CD14-positive monocyte (primary cell): ENCODE measurements around the gene RAET1E. TPM values are rescaled to one million over a fixed set of nuclear protein-coding genes. Genes with fewer than 3 reads are reported as not detected.

Experiments used
- DNase-seq, 3 donors: peaks; one replicate each; pipeline ENCODE4 v3.0.0-alpha.2; 2011 to 2022
- H2AFZ ChIP-seq: 2 replicates; pipeline ENCODE4 v1.6.0; 2012; ENCODE audit warnings: mild to moderate bottlenecking, low read depth, low read length, inconsistent platforms; ENCODE audit not compliant: insufficient read depth, poor library complexity, severe bottlenecking
- H3K27ac ChIP-seq, 2 donors: 1 replicate in 1 of 2; 2 replicates in 1 of 2; pipeline ENCODE4 v1.5.1; 2012 to 2013; ENCODE audit warnings: low read length in 2 of 2, control low read depth in 1 of 2, inconsistent platforms in 1 of 2, low read depth in 1 of 2, mild to moderate bottlenecking in 1 of 2
- H3K27me3 ChIP-seq, 2 donors: one replicate each; pipeline versions ENCODE4 v1.6.0 to v1.6.1; 2011 to 2013; ENCODE audit warnings: low read length in 2 of 2; ENCODE audit not compliant: control insufficient read depth in 2 of 2, insufficient read depth in 2 of 2
- H3K36me3 ChIP-seq, 2 donors: replicated peaks in 1 of 2; 1 replicate in 1 of 2; 2 replicates in 1 of 2; pipeline versions ENCODE4 v1.5.1 to v1.6.1; 2012 to 2013; ENCODE audit warnings: low read length in 2 of 2, control low read depth in 1 of 2, inconsistent platforms in 1 of 2, mild to moderate bottlenecking in 1 of 2; ENCODE audit not compliant: insufficient read depth in 2 of 2, control insufficient read depth in 1 of 2
- H3K4me1 ChIP-seq, 2 donors: 1 replicate in 1 of 2; 2 replicates in 1 of 2; pipeline versions ENCODE4 v1.5.1 to v1.6.1; 2012 to 2013; ENCODE audit warnings: low read length in 2 of 2, control low read depth in 1 of 2, inconsistent platforms in 1 of 2, mild to moderate bottlenecking in 1 of 2, moderate library complexity in 1 of 2; ENCODE audit not compliant: insufficient read depth in 2 of 2, control insufficient read depth in 1 of 2
- H3K4me2 ChIP-seq: replicated peaks from 2 replicates; pipeline ENCODE3; 2012; ENCODE audit warnings: low read length, moderate library complexity, mild to moderate bottlenecking; ENCODE audit not compliant: poor library complexity, severe bottlenecking; ENCODE audit errors: extremely low read depth
- H3K4me3 ChIP-seq, 3 experiments: fragments of 200-600 bp in 1 of 3; sonication (generic) in 1 of 3; replicated peaks in 1 of 3; 1 replicate in 2 of 3; 2 replicates in 1 of 3; pipeline ENCODE4 v1.5.1; 2011 to 2013; ENCODE audit warnings: low read length in 3 of 3, mild to moderate bottlenecking in 3 of 3, control low read depth in 2 of 3, low read depth in 2 of 3, inconsistent platforms in 1 of 3, moderate library complexity in 1 of 3
- H3K79me2 ChIP-seq: 2 replicates; pipeline ENCODE4 v1.6.0; 2012; ENCODE audit warnings: mild to moderate bottlenecking, control low read depth, inconsistent platforms, low read length, moderate library complexity; ENCODE audit not compliant: insufficient read depth
- H3K9ac ChIP-seq: 2 replicates; pipeline ENCODE4 v1.6.0; 2017; ENCODE audit warnings: low read length, mild to moderate bottlenecking; ENCODE audit not compliant: insufficient read depth, poor library complexity, severe bottlenecking
- H3K9me3 ChIP-seq, 2 donors: replicated peaks in 1 of 2; 1 replicate in 1 of 2; 2 replicates in 1 of 2; pipeline versions ENCODE4 v1.5.1 to v1.6.1; 2012 to 2013; ENCODE audit warnings: low read length in 2 of 2, control low read depth in 1 of 2; ENCODE audit not compliant: control insufficient read depth in 1 of 2, insufficient read depth in 1 of 2
- H4K20me1 ChIP-seq: 2 replicates; pipeline ENCODE4 v1.6.0; 2012; ENCODE audit warnings: mild to moderate bottlenecking, low read length, control low read depth, moderate library complexity; ENCODE audit not compliant: insufficient read depth
- H3K27ac Mint-ChIP-seq, 7 donors: one replicate each; pipeline ENCODE4 v1.8.0; 2020; ENCODE audit warnings: mild to moderate bottlenecking in 7 of 7, mixed read lengths in 7 of 7, moderate library complexity in 6 of 7, inconsistent platforms in 2 of 7
- H3K27me3 Mint-ChIP-seq, 3 donors: one replicate each; pipeline ENCODE4 v1.8.0; 2021 to 2022; ENCODE audit warnings: low read depth in 3 of 3, mild to moderate bottlenecking in 3 of 3, mixed read lengths in 3 of 3, moderate library complexity in 3 of 3, inconsistent platforms in 1 of 3
- H3K36me3 Mint-ChIP-seq, 2 donors: one replicate each; pipeline ENCODE4 v1.8.0; 2020; ENCODE audit warnings: mixed read lengths in 2 of 2, inconsistent platforms in 1 of 2, mild to moderate bottlenecking in 1 of 2
- H3K4me1 Mint-ChIP-seq: one replicate; pipeline ENCODE4 v1.8.0; 2020; ENCODE audit warnings: mild to moderate bottlenecking, mixed read lengths
- H3K4me3 Mint-ChIP-seq, 2 donors: one replicate each; pipeline ENCODE4 v1.8.0; 2020; ENCODE audit warnings: mild to moderate bottlenecking in 2 of 2, mixed read lengths in 2 of 2, moderate library complexity in 1 of 2
- H3K9me3 Mint-ChIP-seq, 7 donors: one replicate each; pipeline ENCODE4 v1.8.0; 2020 to 2022; ENCODE audit warnings: mixed read lengths in 7 of 7, mild to moderate bottlenecking in 6 of 7, moderate library complexity in 6 of 7, inconsistent platforms in 2 of 7
- WGBS: methylation state at CpG from one replicate; pipeline ENCODE4 v1.1.5; 2013; ENCODE audit warnings: missing lambda C conversion rate; ENCODE audit not compliant: insufficient coverage; 5-methylcytosine and 5-hydroxymethylcytosine counted together
- intact Hi-C, 2 donors: fragments of 100-400 bp; cut with micrococcal nuclease; formaldehyde crosslinking; loops; one replicate each; pipeline versions ENCODE4 v1.15.0 to v1.15.1; 2023
- polyA plus RNA-seq, 3 donors: library from polyadenylated mRNA; depleted of rRNA in 1 of 3; unstranded in 2 of 3; stranded (reverse) in 1 of 3; fragments of 300-500 nt in 2 of 3; fragments of >200 nt in 1 of 3; fragmentation: Illumina TruSeq in 2 of 3; gene quantifications; 1 replicate in 2 of 3; 2 replicates in 1 of 3; pipeline ENCODE4 v1.2.3, GENCODE V29; 2012 to 2021
- TF ChIP-seq, protein P1 (sequence below): fragments of 200-600 bp; IDR thresholded peaks from one replicate; pipeline ENCODE4 v1.8.0; 2022; ENCODE audit warnings: antibody characterized with exemption, mild to moderate bottlenecking

The RAET1E gene
- polyA plus RNA-seq, 3 donors, result not detected

DNA sequence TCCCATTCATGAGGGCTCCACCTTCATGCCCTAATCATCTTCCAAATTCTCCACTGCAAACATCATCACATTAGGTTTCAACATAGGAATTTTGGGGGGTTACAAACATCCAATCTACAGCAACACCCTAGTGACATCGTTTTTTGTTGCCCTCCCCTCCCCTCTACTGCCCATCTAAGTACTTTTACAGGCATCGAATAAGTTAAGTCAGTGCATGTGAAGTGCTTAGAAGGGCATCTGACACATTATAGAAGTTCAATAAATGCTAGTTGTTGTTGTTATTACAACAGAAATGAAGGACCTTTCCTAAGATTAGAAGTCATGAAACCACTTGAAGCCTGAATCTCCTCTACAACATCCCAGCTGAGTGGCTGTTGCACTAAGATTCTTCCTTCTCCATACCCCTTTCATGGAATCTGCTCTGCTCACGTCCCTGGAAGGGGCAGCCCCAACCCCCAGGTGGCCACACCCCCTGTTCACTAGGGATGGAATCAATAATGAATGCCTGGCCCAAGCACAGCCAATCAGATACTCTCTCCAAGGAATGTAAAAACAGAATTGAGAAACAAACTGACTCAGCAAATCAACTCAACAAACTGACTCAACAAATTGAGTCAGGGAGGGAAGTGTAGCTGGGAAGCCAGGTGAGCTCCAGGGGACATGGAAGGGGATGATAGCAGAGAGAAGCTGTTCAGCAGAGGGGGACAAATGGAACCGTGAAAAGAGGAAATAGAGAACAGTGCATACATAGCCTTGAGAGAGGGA is 29.9 kb downstream of the RAET1E start:
- Histone ChIP-seq H3K9ac (no peak overlapping the region), H3K9me3 (peaks cover 0 to 3% of the 10 kb centered on the region in 2 donors), H3K4me2 (no peak overlapping the region), H3K79me2 (no peaks in the 10 kb centered on the region), H3K36me3 (no peaks in the 10 kb centered on the region), H3K27me3 (no peaks in the 10 kb centered on the region), H3K27ac (no peak overlapping the region), H4K20me1 (no peaks in the 10 kb centered on the region), H3K4me1 (peaks cover 7 to 18% of the 10 kb centered on the region in 2 donors), H2AFZ (no peak overlapping the region), H3K4me3 (no peak overlapping the region)
- H3K27me3 Mint-ChIP-seq, result peaks cover 0 to 6% (median 4%) of the 10 kb centered on the region in 3 donors
- no peaks in the 10 kb centered on the region for H3K36me3 Mint-ChIP-seq
- peaks cover 0 to 9% (median 4%) of the 10 kb centered on the region in 7 donors for H3K9me3 Mint-ChIP-seq
- no peak overlapping the region for H3K27ac Mint-ChIP-seq
- H3K4me1 Mint-ChIP-seq, result peaks cover 9% of the 10 kb centered on the region
- intact Hi-C loops, result loop anchor here in 1 of 2 donors (10.0 kb wide), 1 partner anchor 143 kb away; no protein-coding TSS in a partner anchor
- DNase-seq, result no peak
- no peak overlapping the region for H3K4me3 Mint-ChIP-seq
- TF ChIP-seq, protein P1, sequence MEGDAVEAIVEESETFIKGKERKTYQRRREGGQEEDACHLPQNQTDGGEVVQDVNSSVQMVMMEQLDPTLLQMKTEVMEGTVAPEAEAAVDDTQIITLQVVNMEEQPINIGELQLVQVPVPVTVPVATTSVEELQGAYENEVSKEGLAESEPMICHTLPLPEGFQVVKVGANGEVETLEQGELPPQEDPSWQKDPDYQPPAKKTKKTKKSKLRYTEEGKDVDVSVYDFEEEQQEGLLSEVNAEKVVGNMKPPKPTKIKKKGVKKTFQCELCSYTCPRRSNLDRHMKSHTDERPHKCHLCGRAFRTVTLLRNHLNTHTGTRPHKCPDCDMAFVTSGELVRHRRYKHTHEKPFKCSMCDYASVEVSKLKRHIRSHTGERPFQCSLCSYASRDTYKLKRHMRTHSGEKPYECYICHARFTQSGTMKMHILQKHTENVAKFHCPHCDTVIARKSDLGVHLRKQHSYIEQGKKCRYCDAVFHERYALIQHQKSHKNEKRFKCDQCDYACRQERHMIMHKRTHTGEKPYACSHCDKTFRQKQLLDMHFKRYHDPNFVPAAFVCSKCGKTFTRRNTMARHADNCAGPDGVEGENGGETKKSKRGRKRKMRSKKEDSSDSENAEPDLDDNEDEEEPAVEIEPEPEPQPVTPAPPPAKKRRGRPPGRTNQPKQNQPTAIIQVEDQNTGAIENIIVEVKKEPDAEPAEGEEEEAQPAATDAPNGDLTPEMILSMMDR, result no peak
- WGBS, result 57% methylated on average over 1 of the region's 4 CpGs

DNA sequence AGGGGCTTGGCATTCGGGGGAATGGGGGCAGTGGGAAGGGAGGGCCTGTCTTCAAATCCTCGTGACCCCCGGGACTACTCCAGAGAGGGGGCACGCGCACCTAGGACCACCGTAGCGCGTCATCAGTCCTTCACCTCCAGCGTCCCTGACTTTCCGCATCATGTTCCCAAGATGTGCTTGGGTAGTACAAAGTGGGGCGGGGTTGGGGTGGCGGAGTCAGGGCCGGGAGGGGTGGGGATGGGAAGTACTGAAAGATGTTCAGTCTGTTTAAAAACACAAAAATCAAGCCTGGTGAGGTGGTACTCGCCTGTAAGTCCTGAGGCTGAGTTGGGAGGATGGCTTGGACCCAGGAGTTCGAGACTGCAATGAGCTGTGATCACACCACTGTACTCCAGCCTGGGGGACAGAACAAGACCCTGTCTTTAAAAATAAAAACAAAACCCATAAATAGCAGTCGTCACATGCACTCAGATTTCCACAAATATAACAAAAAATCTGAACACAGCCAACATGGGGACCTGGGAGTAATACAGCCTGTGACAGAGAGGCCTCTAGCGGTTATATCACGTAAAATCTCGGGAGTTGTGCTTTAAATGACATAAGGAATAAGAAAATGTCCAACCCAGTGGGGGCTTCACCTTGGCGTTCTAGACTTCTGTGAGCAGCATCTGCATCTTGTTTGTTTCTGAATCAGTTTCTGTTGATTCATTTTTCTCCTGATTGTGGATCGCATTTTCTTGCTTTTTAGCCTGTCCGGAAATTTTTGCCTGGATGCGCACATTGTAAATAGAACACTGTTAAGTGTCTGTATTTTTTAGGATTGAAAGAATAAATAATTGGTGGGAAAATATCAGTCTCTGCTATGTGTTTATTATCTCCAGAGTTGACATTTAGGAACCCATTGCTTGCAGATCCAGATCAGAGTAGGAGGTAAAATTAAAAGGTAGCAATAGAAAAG is 33.1 kb downstream of the RAET1E start:
- TF ChIP-seq, protein P1, result peak; percentile 77

More for the DNA sequence above, 33.1 kb downstream of the RAET1E start:
- Histone ChIP-seq H3K9ac (peak overlapping the region; percentile 59), H2AFZ (peak overlapping the region; percentile 92), H3K36me3 (no peaks in the 10 kb centered on the region), H3K4me2 (peak overlapping the region; percentile 80), H3K4me3 (peak overlapping the region; percentile 28 to 75 (median 57)), H3K27ac (no peak overlapping the region), H3K4me1 (peaks cover 16 to 26% of the 10 kb centered on the region in 2 donors), H3K27me3 (no peaks in the 10 kb centered on the region), H4K20me1 (no peaks in the 10 kb centered on the region), H3K9me3 (no peaks in the 10 kb centered on the region), H3K79me2 (no peaks in the 10 kb centered on the region)
- peaks cover 24% of the 10 kb centered on the region for H3K4me1 Mint-ChIP-seq
- WGBS, result 28% methylated on average over 11 of the region's 23 CpGs
- peaks cover 3 to 11% (median 3%) of the 10 kb centered on the region in 3 donors for H3K27me3 Mint-ChIP-seq
- H3K36me3 Mint-ChIP-seq, result no peaks in the 10 kb centered on the region
- intact Hi-C loops, result loop anchor here in 1 of 2 donors (10.0 kb wide), 1 partner anchor 140 kb away; no protein-coding TSS in a partner anchor
- peak overlapping the region in 2 of 7 donors; percentile 20 to 25 for H3K27ac Mint-ChIP-seq
- DNase-seq, result peak; percentile 35 to 53 (median 45)
- no peaks in the 10 kb centered on the region for H3K9me3 Mint-ChIP-seq
- peak overlapping the region; percentile 66 to 68 for H3K4me3 Mint-ChIP-seq
